HG03558 (cell line): ENCODE results near the gene ARL2.
"Not testable (repeated sequence)": the region's sequence is repeated elsewhere in the genome, so short reads cannot be mapped to it uniquely, and the experiment has no call there.

Experiments
- ATAC-seq: cut with Tn5 transposase; IDR thresholded peaks from one replicate; pipeline ENCODE4 v1.9.1; 2021; ENCODE audit warnings: moderate number of reproducible peaks; ENCODE audit not compliant: unreplicated experiment; ENCODE audit errors: extremely low read depth

Gene ARL2

DNA sequence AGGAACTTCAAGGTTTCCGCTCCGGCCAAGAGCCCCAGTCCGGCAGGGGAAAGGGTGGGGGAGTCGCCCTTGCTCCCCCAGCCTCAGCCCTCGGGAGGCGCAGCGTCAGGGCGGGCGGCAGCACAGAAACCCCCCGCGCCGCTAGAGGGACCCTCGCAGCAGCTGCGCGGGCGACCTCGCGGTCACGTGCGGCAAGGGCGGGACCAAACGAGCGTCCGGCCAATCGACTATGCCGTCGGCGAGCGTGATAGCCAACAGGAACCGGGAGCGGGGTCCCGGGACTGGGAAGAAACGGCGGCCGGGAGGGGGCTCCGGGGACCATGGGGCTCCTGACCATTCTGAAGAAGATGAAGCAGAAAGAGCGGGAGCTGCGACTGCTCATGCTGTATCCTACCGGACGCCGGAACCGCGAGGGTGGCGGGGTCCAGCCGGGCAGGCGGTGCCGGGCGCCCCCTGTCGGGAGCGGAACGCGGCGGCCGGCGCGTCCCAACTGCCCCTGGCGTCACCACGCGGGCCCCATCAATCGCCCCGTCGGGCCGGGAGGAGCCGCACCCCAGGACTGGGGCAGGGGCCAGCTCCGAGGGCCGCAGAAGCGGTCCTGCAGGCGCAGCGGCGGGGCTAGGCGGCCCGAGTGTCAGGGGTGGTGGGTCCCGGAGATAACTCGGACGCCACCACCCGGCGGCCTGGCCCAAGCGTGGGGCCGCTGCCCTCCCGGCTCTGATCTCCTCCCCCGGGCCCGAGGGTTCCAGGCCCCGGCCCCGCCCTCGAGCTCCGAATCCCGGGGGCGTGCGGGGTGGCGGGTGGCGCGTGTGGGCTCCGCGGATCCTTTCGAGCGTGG is at the start of gene ARL2:
Gene ARL2, plus strand, starts transcription at position 273 of the 838 bp plus-strand sequence. Its CDS starts 48 bp downstream, at position 321.
- no peak for ATAC-seq

GRCh38 chr11:64967375-64967774 is 46.6 kb upstream of the ARL2 start:
- ATAC-seq = no peak

DNA sequence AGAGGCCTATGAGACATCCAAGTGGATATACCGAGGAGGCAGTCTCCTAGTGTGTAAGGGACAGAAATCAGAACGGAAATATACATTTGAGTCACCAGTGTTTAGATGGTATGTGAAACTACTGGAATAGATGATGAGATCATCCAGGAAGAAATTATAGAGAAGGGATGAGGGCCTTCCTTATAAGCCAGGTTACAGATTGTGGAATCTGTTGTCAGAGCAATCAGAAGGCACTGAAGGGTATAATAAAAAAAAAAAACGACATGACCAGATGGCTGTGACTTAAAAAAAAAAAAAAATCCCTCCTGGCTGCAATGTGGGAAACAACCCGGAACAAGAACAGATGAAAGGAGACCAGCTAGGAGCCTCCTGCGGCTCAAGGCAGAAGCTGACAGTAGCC is 44.8 kb upstream of the ARL2 start:
- no peak for ATAC-seq

GRCh38 chr11:64970731-64971151 is 43.2 kb upstream of the ARL2 start:
- ATAC-seq = no peak

DNA sequence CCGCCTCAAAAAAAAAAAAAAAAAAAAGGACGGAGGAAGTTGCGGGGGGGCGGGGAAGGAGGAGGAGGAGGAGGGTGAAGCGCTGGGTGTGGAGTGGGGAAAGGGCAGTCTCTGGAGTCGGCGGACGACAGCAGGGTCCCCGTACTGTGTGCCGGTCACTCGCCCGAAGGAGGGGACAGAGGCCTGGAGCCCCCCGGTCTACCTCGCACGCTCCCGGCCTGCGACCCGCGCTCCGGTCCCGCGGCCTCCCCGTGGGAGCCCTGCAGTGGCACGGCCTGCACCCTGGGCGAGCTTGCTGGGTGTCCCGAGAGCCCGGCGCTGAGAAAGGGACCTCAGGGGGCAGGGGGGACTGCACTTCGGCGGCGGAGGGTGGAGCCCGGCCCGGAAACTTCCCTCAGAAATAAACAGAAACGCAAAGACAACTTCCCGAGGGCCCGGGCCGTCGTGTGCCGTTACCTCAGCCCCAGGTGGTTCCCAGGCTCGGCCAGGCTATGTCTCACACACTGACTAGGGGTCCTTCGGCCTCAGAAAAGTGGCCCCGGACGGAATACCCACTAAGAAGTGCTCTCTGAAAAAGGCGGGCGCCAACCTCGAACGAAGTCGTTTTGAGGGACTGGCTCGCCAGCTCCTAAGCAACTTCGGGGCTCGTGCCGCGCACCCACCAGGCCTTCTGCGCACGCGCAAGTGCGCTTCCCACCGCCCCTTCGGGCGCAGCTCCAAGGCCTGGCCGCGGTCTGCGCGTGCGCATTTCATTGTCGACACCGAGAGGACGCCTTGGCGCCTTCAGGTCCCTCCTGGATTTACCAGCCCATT is 42.3 kb upstream of the ARL2 start, which contains the start of gene MAJIN:
Gene MAJIN, minus strand, starts transcription at position 688 of the 813 bp plus-strand sequence. CDS start 12,703 bp downstream, outside the sequence.
- ATAC-seq = no peak

DNA sequence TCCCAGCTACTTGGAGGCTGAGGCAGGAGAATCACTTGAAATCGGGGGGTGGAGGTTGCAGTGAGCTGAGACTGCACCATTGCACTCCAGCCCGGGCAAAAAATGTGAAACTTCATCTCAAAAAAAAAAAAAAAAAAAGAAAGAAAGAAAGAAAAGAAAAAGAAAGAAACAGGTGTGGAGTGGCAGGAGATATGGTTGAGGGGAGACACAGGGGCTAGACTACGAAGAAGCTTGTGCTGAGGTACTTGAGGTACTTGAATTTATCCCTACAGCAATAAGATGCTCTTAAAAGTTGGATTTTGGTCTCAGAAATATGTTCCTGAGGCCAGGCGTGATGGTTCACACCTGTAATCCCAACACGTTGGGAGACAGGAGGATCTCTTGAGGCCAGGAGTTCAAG is 39.8 kb upstream of the ARL2 start:
- ATAC-seq = no peak

- ATAC-seq = no peak
Measured at GRCh38 chr11:64976651-64977050, 37.3 kb upstream of the ARL2 start.

DNA sequence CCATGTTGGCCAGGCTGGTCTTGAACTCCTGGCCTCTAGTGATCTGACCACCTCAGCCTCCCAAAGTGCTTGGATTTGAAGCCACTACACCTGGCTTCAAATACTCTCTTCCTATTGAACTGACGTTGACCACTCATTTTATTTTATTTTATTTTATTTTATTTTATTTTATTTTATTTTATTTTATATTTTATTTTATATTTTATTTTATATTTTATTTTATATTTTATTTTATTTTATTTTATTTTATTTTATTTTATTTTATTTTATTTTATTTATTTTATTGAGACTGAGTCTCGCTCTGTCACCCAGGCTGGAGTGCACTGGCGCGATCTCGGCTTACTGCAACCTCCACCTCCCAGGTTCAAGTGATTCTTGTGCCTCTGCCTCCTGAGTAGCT is 30.6 kb upstream of the ARL2 start:
- not testable (repeated sequence) for ATAC-seq

DNA sequence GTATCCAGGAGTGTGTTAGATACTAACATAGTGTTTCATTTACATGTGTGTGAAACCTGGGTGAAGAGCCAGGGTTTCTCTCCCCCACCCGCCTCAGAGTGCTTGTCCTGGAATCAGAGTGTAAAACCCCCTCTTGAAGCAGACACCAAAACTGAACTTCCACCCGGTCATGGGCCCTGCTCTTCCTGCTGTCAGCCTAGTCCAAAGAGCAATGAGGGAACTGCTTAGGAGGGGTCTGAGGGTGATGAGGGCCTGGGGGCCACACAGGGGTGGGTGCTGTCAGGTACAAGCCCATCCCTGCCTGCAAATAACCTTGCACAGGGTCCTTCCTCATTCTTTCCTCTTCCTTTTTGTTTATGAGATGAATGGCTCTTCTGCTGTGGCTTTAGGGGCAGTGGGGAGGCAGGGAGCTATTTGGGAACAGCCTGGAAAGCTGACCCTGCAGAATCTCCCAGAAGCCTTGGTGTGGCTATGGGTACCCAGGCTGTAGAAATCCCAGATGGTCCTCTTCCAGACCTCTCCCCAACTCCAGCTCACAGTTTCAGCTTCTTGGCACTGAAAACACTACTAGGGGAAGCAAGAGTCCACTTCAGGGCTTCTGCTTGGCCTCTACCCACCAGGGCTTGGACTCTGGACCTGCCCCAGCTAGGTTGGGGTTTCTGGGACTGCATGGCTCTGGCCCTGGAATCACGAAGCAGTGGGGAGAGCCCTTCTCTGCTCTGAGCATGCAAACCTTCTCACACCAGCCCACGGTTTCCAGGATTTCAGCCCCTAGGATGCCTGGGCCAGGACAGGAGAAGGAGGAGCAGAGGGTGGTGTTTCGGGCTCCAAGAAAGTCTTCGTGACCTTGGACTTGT is 25.7 kb upstream of the ARL2 start:
- ATAC-seq = no peak

DNA sequence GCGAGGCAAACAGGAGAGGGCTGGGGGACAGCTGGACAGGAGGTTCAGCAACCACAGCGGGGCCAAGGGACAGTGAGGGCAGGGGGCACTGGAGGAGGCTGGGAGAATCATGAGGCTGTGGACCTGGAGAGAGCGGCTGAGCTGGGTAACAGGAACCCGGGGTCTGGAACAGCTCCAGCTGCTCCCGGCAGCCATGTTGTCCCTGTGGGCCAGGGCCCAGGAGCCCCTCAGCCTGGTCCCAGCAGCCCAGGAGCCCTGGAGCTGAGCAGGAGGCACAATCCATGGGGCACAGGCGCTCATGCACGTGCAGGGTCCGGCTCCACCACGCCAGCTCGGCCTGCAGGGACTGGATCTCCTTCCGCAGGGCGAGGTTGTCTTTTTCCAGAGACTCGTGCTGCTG is 24.5 kb upstream of the ARL2 start:
- ATAC-seq = no peak

DNA sequence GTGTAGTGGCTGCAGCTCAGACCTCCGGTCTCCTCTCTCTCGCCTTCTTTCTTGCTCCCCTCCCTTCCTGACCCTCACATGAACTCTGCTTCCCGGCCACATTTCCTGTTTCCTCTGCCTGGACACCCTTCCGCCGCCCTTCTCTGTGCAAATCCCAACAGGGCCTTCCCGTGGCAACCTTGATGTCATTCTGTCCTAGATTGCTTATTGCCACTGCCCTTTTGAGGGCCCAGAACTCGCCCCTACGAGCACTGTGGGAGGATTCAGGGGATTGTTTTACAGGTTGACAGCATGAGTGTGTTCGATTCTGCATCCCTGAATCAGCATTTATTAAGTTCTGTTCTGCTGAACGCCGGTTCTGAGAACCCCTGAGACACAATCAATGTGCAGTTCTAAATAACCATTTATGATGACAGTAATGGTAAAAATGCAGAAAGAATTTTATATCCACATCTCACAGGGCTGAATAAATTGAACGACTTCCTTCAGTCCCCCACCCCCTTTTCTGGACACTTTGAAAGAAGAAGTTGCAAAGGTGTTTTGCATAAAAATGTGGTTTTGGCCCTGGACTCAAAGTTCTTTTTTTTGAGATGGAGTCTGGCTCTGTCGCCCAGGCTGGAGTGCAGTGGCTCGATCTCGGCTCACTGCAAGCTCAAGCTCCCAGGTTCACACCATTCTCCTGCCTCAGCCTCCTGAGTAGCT is 23.6 kb upstream of the ARL2 start:
- ATAC-seq = no peak

- no peak for ATAC-seq
Measured at GRCh38 chr11:64994318-64994717, 19.6 kb upstream of the ARL2 start.

DNA sequence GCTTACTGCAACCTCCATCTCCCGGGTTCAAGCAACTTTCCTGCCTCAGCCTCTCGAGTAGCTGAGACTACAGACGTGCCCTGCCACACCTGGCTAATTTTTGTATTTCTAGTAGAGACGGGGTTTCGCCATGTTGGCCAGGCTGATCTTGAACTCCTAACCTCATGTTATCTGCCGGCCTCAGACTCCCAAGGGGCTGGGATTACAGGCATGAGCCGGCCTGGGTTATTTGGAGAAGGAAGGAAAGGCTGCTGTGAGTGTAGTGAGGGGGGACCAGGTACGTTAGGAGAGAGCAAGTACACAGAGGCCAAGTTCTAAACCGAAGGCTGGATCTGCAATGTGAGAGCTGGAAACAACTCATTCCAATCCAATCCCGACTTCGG is 17.6 kb upstream of the ARL2 start:
- ATAC-seq = no peak

GRCh38 chr11:64996710-64997380 is 17.1 kb upstream of the ARL2 start, which contains the start of gene BATF2:
TSS of gene BATF2 (minus strand) at chr11:64996971. CDS start at chr11:64996914, 57 bp downstream.
- ATAC-seq = no peak

- ATAC-seq = no peak
Measured at GRCh38 chr11:64998141-64998540, 15.8 kb upstream of the ARL2 start.

DNA sequence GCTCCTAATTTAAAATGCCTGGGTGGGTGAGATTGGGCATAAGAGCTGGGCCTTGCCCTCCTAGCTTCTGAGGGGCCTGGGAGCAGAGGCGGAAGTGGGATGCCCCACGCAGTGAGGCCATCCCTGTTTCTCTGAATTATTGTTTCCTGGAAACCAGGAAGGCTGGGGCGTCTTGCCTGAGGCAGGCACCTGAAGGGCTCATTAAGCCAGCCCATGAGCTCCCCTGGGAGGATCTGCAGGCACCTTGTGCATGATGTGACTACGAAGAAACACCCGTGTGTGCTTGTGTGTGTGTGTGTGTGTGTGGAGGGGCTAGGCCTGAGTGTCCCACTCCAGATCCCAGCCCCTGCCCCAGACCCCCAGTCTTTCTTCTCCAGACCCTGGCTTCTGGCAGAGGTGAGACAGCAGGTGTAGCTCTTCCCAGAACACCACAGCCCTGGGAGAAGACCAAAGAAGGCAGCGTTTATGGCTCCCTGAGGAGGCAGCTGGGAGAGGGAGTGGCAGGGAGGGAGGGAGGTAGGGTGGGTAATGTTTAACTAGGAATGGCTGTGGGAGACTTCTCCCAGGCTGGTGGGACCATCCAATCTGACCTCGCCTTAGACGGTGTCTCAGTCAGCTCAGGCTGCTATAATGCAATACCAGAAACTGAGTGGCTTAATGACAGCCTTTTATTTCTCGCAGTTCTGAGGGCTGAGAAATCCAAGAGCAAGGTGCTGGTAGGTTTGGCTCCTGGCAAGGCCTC is 15.1 kb upstream of the ARL2 start:
- no peak for ATAC-seq

GRCh38 chr11:64999478-64999877 is 14.5 kb upstream of the ARL2 start:
- no peak for ATAC-seq

- no peak for ATAC-seq
Measured at GRCh38 chr11:65002706-65003105, 11.3 kb upstream of the ARL2 start.
